22Rv1 (cell line): ENCODE results near the gene ABCC6.

Experiments
- ZFX ChIP-seq: fragments of 450-650 bp; IDR thresholded peaks from 2 replicates; pipeline ENCODE4 v1.6.1; 2017; ENCODE audit warnings: antibody characterized with exemption, borderline replicate concordance
- TF ChIP-seq, protein P1 (sequence below): fragments of 450-650 bp; IDR thresholded peaks from 2 replicates; pipeline ENCODE4 v1.5.1; 2017; ENCODE audit warnings: mild to moderate bottlenecking

- TF ChIP-seq, protein P1, sequence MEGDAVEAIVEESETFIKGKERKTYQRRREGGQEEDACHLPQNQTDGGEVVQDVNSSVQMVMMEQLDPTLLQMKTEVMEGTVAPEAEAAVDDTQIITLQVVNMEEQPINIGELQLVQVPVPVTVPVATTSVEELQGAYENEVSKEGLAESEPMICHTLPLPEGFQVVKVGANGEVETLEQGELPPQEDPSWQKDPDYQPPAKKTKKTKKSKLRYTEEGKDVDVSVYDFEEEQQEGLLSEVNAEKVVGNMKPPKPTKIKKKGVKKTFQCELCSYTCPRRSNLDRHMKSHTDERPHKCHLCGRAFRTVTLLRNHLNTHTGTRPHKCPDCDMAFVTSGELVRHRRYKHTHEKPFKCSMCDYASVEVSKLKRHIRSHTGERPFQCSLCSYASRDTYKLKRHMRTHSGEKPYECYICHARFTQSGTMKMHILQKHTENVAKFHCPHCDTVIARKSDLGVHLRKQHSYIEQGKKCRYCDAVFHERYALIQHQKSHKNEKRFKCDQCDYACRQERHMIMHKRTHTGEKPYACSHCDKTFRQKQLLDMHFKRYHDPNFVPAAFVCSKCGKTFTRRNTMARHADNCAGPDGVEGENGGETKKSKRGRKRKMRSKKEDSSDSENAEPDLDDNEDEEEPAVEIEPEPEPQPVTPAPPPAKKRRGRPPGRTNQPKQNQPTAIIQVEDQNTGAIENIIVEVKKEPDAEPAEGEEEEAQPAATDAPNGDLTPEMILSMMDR = no peak
- no peak for TF ChIP-seq ZFX
These were observed 96.4 kb downstream of the ABCC6 start for GRCh38 chr16:16126896-16127295.
